Measurements from ENCODE around the gene CYP26C1.

The CYP26C1 gene

DNA sequence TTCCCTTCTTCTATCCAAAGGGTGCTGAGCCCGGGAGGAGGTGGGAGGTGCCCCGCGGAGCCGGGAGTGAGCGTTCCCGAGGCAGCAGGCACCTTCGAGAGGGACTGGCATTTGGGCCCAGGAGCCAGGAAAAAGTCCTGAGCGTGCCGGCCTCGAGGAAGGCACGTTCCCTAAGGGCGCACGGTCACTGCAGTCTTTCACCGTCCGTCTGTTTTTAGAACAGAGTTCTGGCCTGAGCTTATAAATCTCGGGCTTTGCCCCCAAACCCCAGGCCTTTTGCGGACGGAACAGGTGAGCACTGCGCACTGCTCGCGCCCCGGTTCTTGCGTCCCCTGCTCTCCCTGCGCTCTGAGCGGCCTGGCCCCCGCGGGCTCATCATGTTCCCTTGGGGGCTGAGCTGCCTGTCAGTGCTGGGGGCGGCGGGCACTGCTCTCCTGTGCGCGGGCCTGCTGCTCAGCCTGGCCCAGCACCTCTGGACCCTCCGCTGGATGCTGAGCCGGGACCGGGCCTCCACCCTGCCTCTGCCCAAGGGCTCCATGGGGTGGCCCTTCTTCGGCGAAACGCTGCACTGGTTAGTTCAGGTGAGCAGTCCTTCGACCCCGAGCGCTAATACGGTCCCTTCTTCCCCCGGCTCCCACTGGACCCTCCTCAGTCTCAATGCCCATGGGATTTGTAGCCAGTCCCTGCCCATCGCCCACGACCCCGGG is 442 bp downstream of the CYP26C1 start:
- H3K4me1 Mint-ChIP-seq (ENCODE audit: low read depth) = peaks cover 25% of the 10 kb centered on the region
- no peak overlapping the region for H3K4me3 Mint-ChIP-seq
- H3K27me3 Mint-ChIP-seq = peaks cover 52% of the 10 kb centered on the region
- H3K27ac Mint-ChIP-seq = no peak overlapping the region
- peaks cover 23% of the 10 kb centered on the region for H3K36me3 Mint-ChIP-seq (ENCODE audit: low read depth)
- H3K9me3 Mint-ChIP-seq = no peaks in the 10 kb centered on the region

DNA sequence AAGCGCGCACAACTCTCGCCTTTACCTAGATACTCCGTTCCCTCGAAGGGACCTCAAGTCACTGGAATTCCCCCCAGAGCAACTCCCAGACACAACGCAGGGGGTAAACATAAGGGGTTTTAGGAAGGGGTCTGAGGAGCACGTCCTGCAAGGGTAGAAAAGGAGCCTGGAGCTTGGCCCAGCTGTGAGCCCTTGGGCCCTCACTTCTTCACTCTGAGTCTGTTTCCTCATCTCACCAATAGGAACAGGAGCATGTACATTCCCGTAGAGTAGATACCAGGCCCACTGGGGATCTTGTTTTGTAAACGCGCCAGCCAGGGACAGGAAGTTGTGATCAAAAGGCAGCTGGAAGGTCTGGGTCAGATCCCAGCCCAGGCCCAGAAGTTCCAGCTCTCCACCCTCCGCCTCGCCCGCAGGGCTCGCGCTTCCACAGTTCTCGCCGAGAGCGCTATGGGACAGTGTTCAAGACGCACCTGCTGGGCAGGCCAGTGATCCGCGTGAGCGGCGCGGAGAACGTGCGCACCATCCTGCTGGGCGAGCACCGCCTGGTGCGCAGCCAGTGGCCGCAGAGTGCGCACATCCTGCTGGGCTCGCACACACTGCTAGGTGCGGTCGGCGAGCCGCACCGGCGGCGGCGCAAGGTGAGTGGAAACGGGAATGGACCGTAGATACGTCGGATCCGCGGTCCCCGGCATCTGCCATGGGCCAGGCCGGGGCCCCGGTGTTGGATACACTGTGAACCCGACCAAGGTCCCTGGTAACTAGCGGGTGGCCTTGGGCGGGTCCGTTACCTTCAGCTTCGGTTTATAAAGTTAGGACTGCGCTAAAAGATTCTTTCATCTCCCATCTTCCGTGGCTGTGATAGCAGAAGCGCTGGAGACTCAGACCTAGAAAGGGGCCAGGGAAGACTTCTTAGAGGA is 1.3 kb downstream of the CYP26C1 start:
- H3K27ac Mint-ChIP-seq = no peak overlapping the region
- H3K27me3 Mint-ChIP-seq = peaks cover 58% of the 10 kb centered on the region
- H3K9me3 Mint-ChIP-seq = no peaks in the 10 kb centered on the region
- H3K4me3 Mint-ChIP-seq = peak overlapping the region; percentile 70
- peaks cover 25% of the 10 kb centered on the region for H3K4me1 Mint-ChIP-seq (ENCODE audit: low read depth)
- H3K36me3 Mint-ChIP-seq (ENCODE audit: low read depth) = peaks cover 23% of the 10 kb centered on the region

DNA sequence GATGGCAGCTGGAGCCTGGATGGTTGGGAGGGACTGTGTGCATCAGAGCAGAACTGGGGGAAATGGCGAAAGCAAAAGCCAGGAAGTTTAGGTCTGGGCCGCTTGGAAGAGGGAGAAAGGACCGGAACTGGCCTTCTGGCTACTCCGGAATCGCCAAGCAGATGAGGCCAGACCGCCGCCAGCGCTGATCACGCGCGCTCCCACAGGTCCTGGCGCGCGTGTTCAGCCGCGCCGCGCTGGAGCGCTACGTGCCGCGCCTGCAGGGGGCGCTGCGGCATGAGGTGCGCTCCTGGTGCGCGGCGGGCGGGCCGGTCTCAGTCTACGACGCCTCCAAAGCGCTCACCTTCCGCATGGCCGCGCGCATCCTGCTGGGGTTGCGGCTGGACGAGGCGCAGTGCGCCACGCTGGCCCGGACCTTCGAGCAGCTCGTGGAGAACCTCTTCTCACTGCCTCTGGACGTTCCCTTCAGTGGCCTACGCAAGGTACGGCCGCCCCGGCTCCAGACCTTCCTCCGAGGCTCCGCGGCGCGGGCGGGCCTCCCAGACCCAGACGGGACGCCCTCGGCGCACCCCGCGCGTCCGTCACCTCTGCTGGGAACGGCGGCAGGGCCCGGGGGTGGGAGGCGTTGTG is 2.0 kb downstream of the CYP26C1 start:
- H3K4me3 Mint-ChIP-seq = peak overlapping the region; percentile 70
- peaks cover 66% of the 10 kb centered on the region for H3K27me3 Mint-ChIP-seq
- H3K36me3 Mint-ChIP-seq (ENCODE audit: low read depth) = peaks cover 23% of the 10 kb centered on the region
- no peaks in the 10 kb centered on the region for H3K9me3 Mint-ChIP-seq
- peaks cover 25% of the 10 kb centered on the region for H3K4me1 Mint-ChIP-seq (ENCODE audit: low read depth)
- H3K27ac Mint-ChIP-seq = no peak overlapping the region

DNA sequence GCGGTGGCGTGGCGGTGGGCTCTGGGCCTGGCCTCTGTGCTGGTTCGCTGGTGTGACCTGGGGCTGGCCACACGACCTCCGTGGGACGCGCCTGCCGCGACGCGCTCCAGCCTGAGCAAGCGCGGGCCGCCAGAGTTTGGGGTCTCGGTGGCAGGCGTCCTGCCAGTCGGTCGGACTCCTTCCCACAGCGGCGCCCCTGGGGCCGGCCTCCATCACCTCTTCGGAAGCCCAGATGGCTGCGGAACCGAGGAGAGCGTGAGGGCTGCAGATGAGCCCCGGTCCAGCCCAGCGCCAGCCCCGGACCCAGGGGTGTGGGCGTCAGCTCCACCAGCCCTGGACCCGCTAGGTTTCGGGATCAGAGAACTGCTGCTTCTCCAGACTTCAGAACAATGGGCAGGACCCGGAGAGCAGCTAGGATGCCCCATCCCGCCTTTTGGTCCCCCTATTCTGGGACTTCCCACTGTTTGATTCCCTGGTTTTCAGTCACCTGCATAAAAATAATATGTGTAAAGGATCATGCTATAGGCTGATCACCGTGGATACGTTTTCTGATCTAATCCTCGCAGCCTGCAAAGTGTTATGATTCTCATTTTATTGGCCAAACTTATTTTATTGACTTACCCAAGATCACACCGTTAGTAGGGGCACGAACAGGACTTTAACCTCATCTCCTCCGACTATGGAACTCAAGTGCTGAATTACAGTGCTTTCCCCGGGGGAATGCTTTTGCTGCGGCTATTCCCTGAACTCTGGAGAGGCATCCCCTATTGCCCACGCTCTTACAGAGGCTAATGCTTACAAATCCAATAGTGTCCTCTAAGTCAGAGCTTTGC is 2.8 kb downstream of the CYP26C1 start:
- Mint-ChIP-seq H3K27ac (no peak overlapping the region), H3K27me3 (peaks cover 74% of the 10 kb centered on the region), H3K36me3 (ENCODE audit: low read depth) (peaks cover 18% of the 10 kb centered on the region), H3K4me1 (ENCODE audit: low read depth) (peaks cover 25% of the 10 kb centered on the region), H3K4me3 (no peak overlapping the region), H3K9me3 (no peaks in the 10 kb centered on the region)

DNA sequence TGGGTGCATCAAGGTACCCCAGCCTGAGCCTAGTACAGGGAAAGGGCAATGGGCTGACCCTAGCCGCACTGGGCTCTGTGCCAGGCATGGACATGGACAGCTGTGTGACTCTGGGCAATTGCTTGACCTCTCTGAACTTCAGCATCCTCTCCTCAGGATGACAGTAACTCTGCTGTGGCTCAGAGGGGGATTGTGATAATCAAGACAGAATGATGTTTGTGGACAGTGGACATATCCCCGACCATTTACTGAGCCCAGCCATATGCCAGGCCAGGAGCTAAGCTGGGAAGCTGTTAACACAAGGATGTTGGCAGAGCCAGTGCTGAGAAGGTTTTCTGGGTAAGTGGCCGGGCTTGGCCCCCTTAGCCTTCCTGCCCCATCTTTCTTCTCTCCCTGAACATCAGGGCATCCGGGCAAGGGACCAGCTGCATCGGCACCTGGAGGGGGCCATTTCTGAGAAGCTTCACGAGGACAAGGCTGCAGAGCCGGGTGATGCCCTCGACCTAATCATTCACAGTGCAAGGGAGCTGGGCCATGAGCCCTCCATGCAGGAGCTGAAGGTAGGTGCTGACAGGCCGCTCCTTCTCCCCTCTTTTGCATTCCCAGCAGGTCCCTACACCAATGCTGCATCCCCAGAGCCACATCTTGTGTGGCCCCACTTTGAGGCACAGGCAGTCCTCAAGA is 3.5 kb downstream of the CYP26C1 start:
- Mint-ChIP-seq H3K36me3 (ENCODE audit: low read depth) (peaks cover 10% of the 10 kb centered on the region), H3K27me3 (peaks cover 77% of the 10 kb centered on the region), H3K27ac (no peak overlapping the region), H3K4me1 (ENCODE audit: low read depth) (peaks cover 30% of the 10 kb centered on the region), H3K9me3 (no peaks in the 10 kb centered on the region), H3K4me3 (no peak overlapping the region)

DNA sequence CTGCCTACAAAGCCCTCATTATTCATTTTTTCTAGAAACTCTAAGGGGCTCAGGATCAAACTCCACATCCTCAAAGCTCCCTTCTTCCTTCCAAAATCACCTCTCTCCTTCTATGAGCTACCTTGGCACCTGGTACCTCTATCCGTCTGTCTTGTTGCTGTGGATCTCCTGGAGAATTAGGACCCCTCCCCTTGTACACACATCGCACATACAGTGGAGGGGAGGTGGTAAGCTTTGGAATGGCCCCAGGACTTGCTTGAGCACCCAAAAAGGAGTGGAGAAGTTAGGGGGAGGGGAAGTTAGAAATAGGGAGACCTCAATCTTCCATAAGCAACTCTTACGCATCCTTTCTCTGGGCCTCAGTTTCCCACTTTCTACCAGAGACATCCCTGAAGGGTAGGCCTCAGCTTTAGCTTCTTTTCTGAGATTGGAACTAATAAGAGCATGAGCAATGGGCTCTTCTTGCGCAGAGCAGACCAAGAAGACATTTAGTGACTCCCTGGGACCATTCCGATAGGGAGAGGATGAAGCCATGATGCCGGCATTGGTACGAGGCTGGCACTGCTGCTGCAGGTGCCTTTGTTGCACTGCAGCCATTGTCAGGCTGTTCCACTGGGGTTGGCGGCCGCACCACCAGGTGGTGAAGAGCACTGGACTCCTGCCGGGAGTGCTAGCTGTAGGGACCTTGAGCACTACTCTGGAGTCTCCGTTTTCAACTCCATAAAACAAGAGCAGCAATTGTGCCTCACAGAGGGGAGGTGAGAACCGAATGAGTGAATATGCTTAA is 4.5 kb downstream of the CYP26C1 start:
- H3K4me3 Mint-ChIP-seq = peak overlapping the region; percentile 18
- H3K36me3 Mint-ChIP-seq (ENCODE audit: low read depth) = peaks cover under 1% of the 10 kb centered on the region
- peaks cover 73% of the 10 kb centered on the region for H3K27me3 Mint-ChIP-seq
- no peak overlapping the region for H3K27ac Mint-ChIP-seq
- H3K4me1 Mint-ChIP-seq (ENCODE audit: low read depth) = peaks cover 27% of the 10 kb centered on the region
- no peaks in the 10 kb centered on the region for H3K9me3 Mint-ChIP-seq

DNA sequence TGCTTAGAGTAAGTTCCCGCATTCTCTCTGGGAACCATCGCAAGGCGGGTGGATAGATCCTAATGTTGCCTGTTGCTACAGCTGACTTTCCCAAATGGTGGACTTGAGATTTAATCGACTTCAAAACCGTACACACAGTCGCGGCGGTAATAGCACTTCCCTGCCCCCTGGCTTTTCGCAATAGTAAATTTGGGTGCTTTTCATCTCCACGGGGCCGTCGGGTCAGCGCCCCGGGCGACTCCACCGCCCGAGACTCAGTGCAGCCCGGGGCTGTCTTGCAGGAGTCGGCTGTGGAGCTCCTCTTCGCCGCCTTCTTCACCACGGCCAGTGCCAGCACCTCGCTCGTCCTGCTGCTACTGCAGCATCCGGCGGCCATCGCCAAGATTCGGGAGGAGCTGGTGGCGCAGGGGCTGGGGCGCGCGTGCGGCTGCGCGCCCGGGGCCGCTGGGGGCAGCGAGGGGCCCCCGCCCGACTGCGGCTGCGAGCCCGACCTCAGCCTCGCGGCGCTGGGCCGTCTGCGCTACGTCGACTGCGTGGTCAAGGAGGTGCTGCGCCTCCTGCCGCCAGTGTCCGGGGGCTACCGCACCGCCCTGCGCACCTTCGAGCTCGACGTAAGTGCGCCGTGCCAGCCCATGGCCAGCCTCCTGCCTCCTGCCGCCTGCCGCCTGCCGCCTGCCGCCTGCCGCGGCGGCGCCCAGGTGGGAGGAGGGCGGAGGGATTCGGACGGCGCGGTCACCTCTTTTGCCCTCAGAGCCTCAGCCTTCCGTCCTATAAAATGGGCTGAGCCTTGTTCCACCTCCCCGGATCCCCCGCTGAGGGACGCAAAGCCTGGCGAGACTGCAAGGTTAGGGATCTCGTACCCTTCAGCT is 5.3 kb downstream of the CYP26C1 start:
- Mint-ChIP-seq H3K27me3 (peaks cover 80% of the 10 kb centered on the region), H3K4me3 (peak overlapping the region; percentile 18), H3K36me3 (ENCODE audit: low read depth) (no peaks in the 10 kb centered on the region), H3K9me3 (no peaks in the 10 kb centered on the region), H3K27ac (no peak overlapping the region), H3K4me1 (ENCODE audit: low read depth) (peaks cover 27% of the 10 kb centered on the region)

DNA sequence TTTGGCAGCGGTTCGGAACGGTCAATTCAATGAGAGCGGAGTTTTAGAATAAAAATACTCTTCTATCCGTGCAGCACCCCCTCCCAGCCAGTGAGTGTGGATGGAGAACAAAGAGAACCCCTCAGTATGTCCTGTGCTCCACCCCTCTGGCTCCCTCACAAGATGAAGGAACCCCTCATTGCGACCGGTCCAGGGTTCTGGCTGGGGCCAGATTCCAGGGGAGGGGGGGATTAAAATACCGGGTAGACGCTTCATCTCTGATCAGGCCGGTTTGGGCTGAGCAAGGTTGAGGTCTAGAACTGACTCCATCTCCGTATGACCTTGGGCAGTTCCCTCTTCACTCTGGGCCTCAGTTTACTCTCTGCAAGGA is 5.9 kb downstream of the CYP26C1 start:
- Mint-ChIP-seq H3K27me3 (peaks cover 83% of the 10 kb centered on the region), H3K4me3 (no peak overlapping the region), H3K27ac (no peak overlapping the region), H3K9me3 (no peaks in the 10 kb centered on the region), H3K4me1 (ENCODE audit: low read depth) (peaks cover 24% of the 10 kb centered on the region), H3K36me3 (ENCODE audit: low read depth) (no peaks in the 10 kb centered on the region)

DNA sequence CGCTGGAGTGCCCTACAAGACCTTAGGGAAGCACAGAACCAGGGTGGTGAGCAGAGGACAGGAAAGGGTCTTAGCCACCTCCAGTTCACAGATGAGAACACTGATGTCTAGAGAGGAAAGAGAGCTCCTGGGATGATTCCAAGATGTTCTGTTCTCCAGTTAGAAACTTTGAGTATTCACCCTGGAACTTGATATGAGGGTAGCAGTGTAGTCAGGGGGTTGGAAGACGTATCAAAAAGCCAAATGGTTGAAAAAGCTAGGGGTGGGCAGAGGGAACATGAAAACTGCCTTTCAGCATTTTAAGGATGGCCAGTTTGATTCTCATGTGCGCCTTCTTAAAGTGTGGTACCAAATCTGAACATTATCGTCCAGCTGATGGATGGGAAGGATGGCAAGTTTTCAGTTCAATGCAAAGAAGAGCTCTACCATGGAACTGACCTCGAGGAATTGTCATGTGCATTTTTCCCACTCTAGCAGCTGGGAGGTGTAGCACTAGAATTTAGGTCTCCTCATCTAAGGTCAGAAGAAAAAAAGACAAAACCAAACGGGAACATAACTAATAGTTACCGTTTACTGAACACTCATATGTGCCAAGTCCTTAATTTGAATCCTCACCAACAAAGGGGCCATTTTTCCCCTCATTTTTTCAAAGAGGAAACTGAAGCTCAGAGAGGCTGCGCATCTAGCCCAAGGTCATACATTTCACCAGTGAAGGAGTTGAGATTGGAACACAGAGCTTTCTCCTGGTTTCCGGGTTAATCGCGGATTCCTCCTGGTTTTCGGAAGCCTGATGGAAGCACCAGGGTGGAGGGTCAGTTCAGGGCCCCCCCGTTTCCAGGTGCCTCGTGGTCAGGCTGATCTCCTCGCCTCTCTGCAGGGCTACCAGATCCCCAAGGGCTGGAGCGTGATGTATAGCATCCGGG is 7.1 kb downstream of the CYP26C1 start:
- Mint-ChIP-seq H3K27ac (no peak overlapping the region), H3K9me3 (no peaks in the 10 kb centered on the region), H3K4me1 (ENCODE audit: low read depth) (peaks cover 22% of the 10 kb centered on the region), H3K27me3 (peaks cover 81% of the 10 kb centered on the region), H3K4me3 (no peak overlapping the region), H3K36me3 (ENCODE audit: low read depth) (no peaks in the 10 kb centered on the region)

DNA sequence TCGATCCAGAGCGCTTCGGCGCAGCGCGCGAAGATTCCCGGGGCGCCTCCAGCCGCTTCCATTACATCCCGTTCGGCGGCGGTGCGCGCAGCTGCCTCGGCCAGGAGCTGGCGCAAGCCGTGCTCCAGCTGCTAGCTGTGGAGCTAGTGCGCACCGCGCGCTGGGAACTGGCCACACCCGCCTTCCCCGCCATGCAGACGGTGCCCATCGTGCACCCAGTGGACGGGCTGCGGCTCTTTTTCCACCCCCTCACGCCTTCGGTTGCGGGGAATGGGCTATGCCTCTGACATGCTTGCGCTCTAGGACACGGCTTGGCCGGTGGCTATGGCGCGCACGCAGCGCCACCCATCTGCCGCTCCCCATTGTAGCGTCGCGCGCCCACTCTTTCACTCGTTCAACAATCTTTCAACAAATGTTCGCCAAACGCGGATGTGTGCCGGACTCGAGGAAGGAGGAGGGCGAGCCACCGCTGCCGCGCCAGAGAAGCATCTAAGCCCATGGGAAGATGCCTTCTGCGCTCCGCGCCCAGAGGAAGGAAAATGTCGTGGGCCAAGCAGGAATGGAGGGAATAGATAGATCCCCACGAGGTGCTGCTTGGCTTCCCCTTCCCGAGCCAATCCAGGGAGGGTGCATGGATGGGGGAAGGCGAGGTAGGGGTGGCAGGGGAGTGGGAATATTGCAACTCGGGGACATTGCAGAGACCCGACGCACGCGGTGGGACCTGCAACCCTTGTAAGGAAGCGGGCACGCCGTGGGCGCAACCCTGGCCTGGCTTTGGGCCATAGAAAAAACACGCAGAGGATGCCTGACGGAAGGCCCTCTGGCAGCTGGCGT is 8.0 kb downstream of the CYP26C1 start:
- Mint-ChIP-seq H3K27me3 (peaks cover 84% of the 10 kb centered on the region), H3K4me1 (ENCODE audit: low read depth) (peaks cover 20% of the 10 kb centered on the region), H3K4me3 (no peak overlapping the region), H3K27ac (no peak overlapping the region), H3K9me3 (no peaks in the 10 kb centered on the region), H3K36me3 (ENCODE audit: low read depth) (no peaks in the 10 kb centered on the region)

DNA sequence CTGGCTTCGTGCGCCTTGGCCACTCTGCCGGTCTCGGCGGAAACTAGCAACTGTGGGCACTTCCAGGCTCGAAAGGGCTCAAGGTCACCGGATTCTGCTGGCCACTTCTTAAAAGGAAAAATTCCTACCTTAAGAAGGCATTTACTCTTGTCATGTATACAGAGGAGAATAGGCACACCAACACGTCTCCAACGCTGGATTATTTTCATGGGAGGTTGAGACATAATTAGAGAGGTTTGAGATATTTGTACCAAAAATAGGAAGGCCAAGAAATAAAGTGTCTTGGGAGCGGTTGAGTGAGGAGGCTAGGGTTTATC is 8.6 kb downstream of the CYP26C1 start:
- no peak overlapping the region for H3K27ac Mint-ChIP-seq
- H3K27me3 Mint-ChIP-seq = peaks cover 80% of the 10 kb centered on the region
- H3K4me3 Mint-ChIP-seq = no peak overlapping the region
- H3K9me3 Mint-ChIP-seq = no peaks in the 10 kb centered on the region
- peaks cover 19% of the 10 kb centered on the region for H3K4me1 Mint-ChIP-seq (ENCODE audit: low read depth)
- no peaks in the 10 kb centered on the region for H3K36me3 Mint-ChIP-seq (ENCODE audit: low read depth)
